SK-N-SH treated with all-trans-retinoic acid at 6 μM for 48 hours (cell line): ENCODE results near the gene ZNF331.

Source experiments
- ATAC-seq: fragments of 200-7000 bp; cut with Tn5 transposase; 3 replicates; pipeline ENCODE4 v1.9.1; 2020; ENCODE audit warnings: mild to moderate bottlenecking, moderate library complexity
- ARNTL ChIP-seq: fragments of 450-650 bp; formaldehyde crosslinking; IDR thresholded peaks from 2 replicates; pipeline ENCODE4 v1.5.0; 2020; ENCODE audit warnings: low read depth, mild to moderate bottlenecking, moderate library complexity, borderline replicate concordance
- BACH2 ChIP-seq: fragments of 250-450 bp; sonication (Bioruptor Pico); IDR thresholded peaks from 2 replicates; pipeline ENCODE4 v1.9.0; 2021; ENCODE audit warnings: mild to moderate bottlenecking, borderline replicate concordance
- CSDC2 ChIP-seq: fragments of 250-450 bp; sonication (Bioruptor Pico); IDR thresholded peaks from 2 replicates; pipeline ENCODE4 v1.5.0; 2020; ENCODE audit warnings: mild to moderate bottlenecking, moderate library complexity
- CSRNP3 ChIP-seq: fragments of 250-450 bp; sonication (Bioruptor Pico); IDR thresholded peaks from 2 replicates; pipeline ENCODE4 v1.5.1; 2021; ENCODE audit warnings: mild to moderate bottlenecking, moderate library complexity
- ESRRG ChIP-seq: fragments of 250-450 bp; sonication (Bioruptor Pico); IDR thresholded peaks from 2 replicates; pipeline ENCODE4 v1.6.1; 2021; ENCODE audit warnings: mild to moderate bottlenecking
- GLIS3 ChIP-seq: fragments of 250-450 bp; sonication (Bioruptor Pico); IDR thresholded peaks from 2 replicates; pipeline ENCODE4 v1.5.0; 2020; ENCODE audit warnings: mild to moderate bottlenecking, moderate library complexity
- ISL1 ChIP-seq: fragments of 250-450 bp; sonication (Bioruptor Pico); IDR thresholded peaks from 2 replicates; pipeline ENCODE4 v2.1.2; 2022; ENCODE audit warnings: mild to moderate bottlenecking, moderate library complexity
- OSR1 ChIP-seq: fragments of 250-450 bp; sonication (Bioruptor Pico); IDR thresholded peaks from 2 replicates; pipeline ENCODE4 v1.8.0; 2022; ENCODE audit warnings: moderate library complexity, mild to moderate bottlenecking, inconsistent platforms
- POU6F1 ChIP-seq: fragments of 250-450 bp; sonication (Bioruptor Pico); IDR thresholded peaks from 2 replicates; pipeline ENCODE4 v1.8.0; 2021; ENCODE audit warnings: low read depth, mild to moderate bottlenecking, moderate library complexity, borderline replicate concordance
- PPARA ChIP-seq: fragments of 250-450 bp; sonication (Bioruptor Pico); IDR thresholded peaks from 2 replicates; pipeline ENCODE4 v1.5.0; 2020; ENCODE audit warnings: mild to moderate bottlenecking, borderline replicate concordance
- RARB ChIP-seq: fragments of 250-450 bp; sonication (Bioruptor Pico); IDR thresholded peaks from 2 replicates; pipeline ENCODE4 v1.8.0; 2021; ENCODE audit warnings: mild to moderate bottlenecking, moderate library complexity
- SNAI2 ChIP-seq: fragments of 250-450 bp; sonication (Bioruptor Pico); IDR thresholded peaks from 2 replicates; pipeline ENCODE4 v1.5.0; 2020; ENCODE audit warnings: mild to moderate bottlenecking, moderate library complexity
- TOX ChIP-seq: fragments of 250-450 bp; sonication (Bioruptor Pico); IDR thresholded peaks from 2 replicates; pipeline ENCODE4 v1.8.0; 2021; ENCODE audit warnings: mild to moderate bottlenecking, moderate library complexity, borderline replicate concordance
- TSHZ2 ChIP-seq: fragments of 250-450 bp; sonication (Bioruptor Pico); IDR thresholded peaks from 2 replicates; pipeline ENCODE4 v1.5.0; 2020; ENCODE audit warnings: mild to moderate bottlenecking, moderate library complexity
- ZC3H10 ChIP-seq: fragments of 250-450 bp; sonication (Bioruptor Pico); IDR thresholded peaks from 2 replicates; pipeline ENCODE4 v1.5.1; 2021; ENCODE audit warnings: mild to moderate bottlenecking, moderate library complexity
- ZFP3 ChIP-seq: fragments of 250-450 bp; sonication (Bioruptor Pico); IDR thresholded peaks from 2 replicates; pipeline ENCODE4 v1.5.0; 2020; ENCODE audit warnings: mild to moderate bottlenecking, moderate library complexity
- ZFP30 ChIP-seq: fragments of 450-650 bp; formaldehyde crosslinking; IDR thresholded peaks from 2 replicates; pipeline ENCODE4 v1.5.0; 2022; ENCODE audit warnings: mild to moderate bottlenecking, moderate library complexity
- ZNF565 ChIP-seq: fragments of 450-650 bp; formaldehyde crosslinking; conservative IDR thresholded peaks from 2 replicates; pipeline ENCODE4 v1.5.0; 2020; ENCODE audit warnings: low read depth, mild to moderate bottlenecking, moderate library complexity
- ZNF70 ChIP-seq: fragments of 450-650 bp; formaldehyde crosslinking; IDR thresholded peaks from 2 replicates; pipeline ENCODE4 v1.5.0; 2020; ENCODE audit warnings: mild to moderate bottlenecking, moderate library complexity
- ZNF8 ChIP-seq: fragments of 450-650 bp; formaldehyde crosslinking; IDR thresholded peaks from 2 replicates; pipeline ENCODE4 v1.5.0; 2020; ENCODE audit warnings: mild to moderate bottlenecking, moderate library complexity
- TF ChIP-seq, protein P1 (sequence below): fragments of 250-450 bp; sonication (Bioruptor Pico); IDR thresholded peaks from 2 replicates; pipeline ENCODE4 v1.5.1; 2020; ENCODE audit warnings: low read depth, mild to moderate bottlenecking, moderate library complexity

ZNF331 gene

GRCh38 chr19:53538378-53539109 is 599 bp downstream of the ZNF331 start:
- no peak for TF ChIP-seq ZFP3 (CRISPR knock-in tag)
- TF ChIP-seq ZNF8 (CRISPR knock-in tag): no peak
- TF ChIP-seq TOX (CRISPR knock-in tag): no peak
- no peak for TF ChIP-seq CSRNP3 (CRISPR knock-in tag)
- no peak for TF ChIP-seq OSR1
- TF ChIP-seq ISL1 (CRISPR knock-in tag): no peak
- TF ChIP-seq BACH2 (CRISPR knock-in tag): no peak
- no peak for TF ChIP-seq CSDC2
- no peak for TF ChIP-seq PPARA (CRISPR knock-in tag)
- TF ChIP-seq ZNF565 (CRISPR knock-in tag): no peak
- TF ChIP-seq ZNF70 (CRISPR knock-in tag): no peak
- no peak for TF ChIP-seq SNAI2 (CRISPR knock-in tag)
- ATAC-seq: peak; percentile 47

GRCh38 chr19:53540091-53540490 is 2.1 kb downstream of the ZNF331 start:
- TF ChIP-seq ZFP30 (no peak), POU6F1 (CRISPR knock-in tag) (no peak), TOX (CRISPR knock-in tag) (no peak), TSHZ2 (CRISPR knock-in tag) (no peak)
- TF ChIP-seq, protein P1, sequence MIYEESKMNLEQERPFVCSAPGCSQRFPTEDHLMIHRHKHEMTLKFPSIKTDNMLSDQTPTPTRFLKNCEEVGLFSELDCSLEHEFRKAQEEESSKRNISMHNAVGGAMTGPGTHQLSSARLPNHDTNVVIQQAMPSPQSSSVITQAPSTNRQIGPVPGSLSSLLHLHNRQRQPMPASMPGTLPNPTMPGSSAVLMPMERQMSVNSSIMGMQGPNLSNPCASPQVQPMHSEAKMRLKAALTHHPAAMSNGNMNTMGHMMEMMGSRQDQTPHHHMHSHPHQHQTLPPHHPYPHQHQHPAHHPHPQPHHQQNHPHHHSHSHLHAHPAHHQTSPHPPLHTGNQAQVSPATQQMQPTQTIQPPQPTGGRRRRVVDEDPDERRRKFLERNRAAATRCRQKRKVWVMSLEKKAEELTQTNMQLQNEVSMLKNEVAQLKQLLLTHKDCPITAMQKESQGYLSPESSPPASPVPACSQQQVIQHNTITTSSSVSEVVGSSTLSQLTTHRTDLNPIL (CRISPR knock-in tag): no peak
- no peak for ATAC-seq

GRCh38 chr19:53541971-53542370 is 4.0 kb downstream of the ZNF331 start:
- TF ChIP-seq ZC3H10 (CRISPR knock-in tag): no peak
- no peak for TF ChIP-seq RARB (CRISPR knock-in tag)
- no peak for TF ChIP-seq ISL1 (CRISPR knock-in tag)
- TF ChIP-seq, protein P1 (CRISPR knock-in tag): no peak
- TF ChIP-seq CSDC2: no peak
- no peak for ATAC-seq

- ATAC-seq: no peak
- TF ChIP-seq ARNTL (CRISPR knock-in tag): no peak
- TF ChIP-seq ESRRG (CRISPR knock-in tag): no peak
- no peak for TF ChIP-seq ZNF8 (CRISPR knock-in tag)
- TF ChIP-seq, protein P1 (CRISPR knock-in tag): no peak
- TF ChIP-seq CSDC2: no peak
- no peak for TF ChIP-seq ZFP30
- TF ChIP-seq ZFP3 (CRISPR knock-in tag): no peak
- no peak for TF ChIP-seq GLIS3 (CRISPR knock-in tag)
- no peak for TF ChIP-seq OSR1
- TF ChIP-seq PPARA (CRISPR knock-in tag): no peak
Measured at GRCh38 chr19:53545271-53546065, 7.5 kb downstream of the ZNF331 start.
